Measurements from ENCODE around the gene NDUFB4. TPM values are rescaled to one million over a fixed set of nuclear protein-coding genes. Genes with fewer than 3 reads are reported as not detected.

Gene NDUFB4
- total RNA-seq, 1 experiment from 2014 or later, result 174 TPM

GRCh38 chr3:120623727-120624093, 27.6 kb downstream of the NDUFB4 start (continued):
- TF ChIP-seq SMAD4 (CRISPR knock-in tag; IDR thresholded peaks at IDR 0.05), result no peak
- no peak for TF ChIP-seq ZNF317 (CRISPR knock-in tag; IDR thresholded peaks at IDR 0.05; ENCODE audit: borderline replicate concordance, low read depth)
- no peak for TF ChIP-seq HMGA2 (CRISPR knock-in tag; IDR thresholded peaks at IDR 0.05)
- no peak for TF ChIP-seq GABPB1 (CRISPR knock-in tag; IDR thresholded peaks at IDR 0.05)
- no peak for TF ChIP-seq KAT7 (CRISPR knock-in tag; IDR thresholded peaks at IDR 0.05; ENCODE audit: borderline replicate concordance)
- no peak for TF ChIP-seq PREB (CRISPR knock-in tag; IDR thresholded peaks at IDR 0.05; ENCODE audit: borderline replicate concordance)
- TF ChIP-seq ZSCAN18 (CRISPR knock-in tag; IDR thresholded peaks at IDR 0.05), result no peak
- TF ChIP-seq NFE2L1 (CRISPR knock-in tag; IDR thresholded peaks at IDR 0.05), result no peak
- no peak for TF ChIP-seq NR2C2 (CRISPR knock-in tag; IDR thresholded peaks at IDR 0.05)
- no peak for TF ChIP-seq ZMAT4 (CRISPR knock-in tag; IDR thresholded peaks at IDR 0.05)
- TF ChIP-seq PRDM15 (CRISPR knock-in tag; IDR thresholded peaks at IDR 0.05), result no peak
- TF ChIP-seq TEAD1 (CRISPR knock-in tag; IDR thresholded peaks at IDR 0.05), result no peak
- no peak for TF ChIP-seq IRF2 (CRISPR knock-in tag; IDR thresholded peaks at IDR 0.05; ENCODE audit: borderline replicate concordance, low read depth)
- TF ChIP-seq ETV6 (CRISPR knock-in tag; IDR thresholded peaks at IDR 0.05), result no peak
- TF ChIP-seq TEAD4 (CRISPR knock-in tag; IDR thresholded peaks at IDR 0.05), result no peak

GRCh38 chr3:120625159-120625586, 29.0 kb downstream of the NDUFB4 start:
- ATAC-seq (no peak), DNase-seq (ENCODE audit: low spot score) (no peak)
- Mint-ChIP-seq H3K9me3 (peaks cover 62% of the 10 kb centered on the region), H3K4me3 (no peak overlapping the region), H3K27ac (no peak overlapping the region), H3K27me3 (ENCODE audit: low read depth) (peaks cover 11% of the 10 kb centered on the region), H3K36me3 (peaks cover 38% of the 10 kb centered on the region), H3K4me1 (no peaks in the 10 kb centered on the region)
- CTCF ChIA-PET, result no interaction called here
- POLR2A ChIA-PET, result no interaction called here
- TF ChIP-seq JUN (CRISPR knock-in tag; IDR thresholded peaks at IDR 0.05) (no peak), FOXK1 (CRISPR knock-in tag; IDR thresholded peaks at IDR 0.05) (no peak), ZNF219 (CRISPR knock-in tag; IDR thresholded peaks at IDR 0.05; ENCODE audit: borderline replicate concordance) (no peak), CREB1 (CRISPR knock-in tag; IDR thresholded peaks at IDR 0.05) (no peak), NFYB (CRISPR knock-in tag; conservative IDR thresholded peaks at IDR 0.05; ENCODE audit: low read depth) (no peak), E2F5 (CRISPR knock-in tag; IDR thresholded peaks at IDR 0.05) (no peak), ESRRA (CRISPR knock-in tag; IDR thresholded peaks at IDR 0.05; ENCODE audit: borderline replicate concordance) (no peak), MAX (CRISPR knock-in tag; IDR thresholded peaks at IDR 0.05) (no peak), FOXJ3 (CRISPR knock-in tag; IDR thresholded peaks at IDR 0.05; ENCODE audit: borderline replicate concordance) (no peak), TEAD4 (CRISPR knock-in tag; IDR thresholded peaks at IDR 0.05) (no peak), ZBTB43 (CRISPR knock-in tag; IDR thresholded peaks at IDR 0.05) (no peak), SMAD3 (CRISPR knock-in tag; IDR thresholded peaks at IDR 0.05; ENCODE audit: borderline replicate concordance) (no peak), STAT6 (CRISPR knock-in tag; conservative IDR thresholded peaks at IDR 0.05; ENCODE audit: low read depth) (no peak), ZNF416 (CRISPR knock-in tag; IDR thresholded peaks at IDR 0.05) (no peak)
